GM18870 (cell line): ENCODE results near the gene PTBP1.
A peak's percentile ranks its signal among the peaks of the same experiment; 100 is the strongest.

Experiments
- ATAC-seq: cut with Tn5 transposase; IDR thresholded peaks from one replicate; pipeline ENCODE4 v1.9.1; 2021; ENCODE audit warnings: moderate library complexity; ENCODE audit not compliant: unreplicated experiment

PTBP1 gene

GRCh38 chr19:796692-797527, at the start of gene PTBP1:
PTBP1 (plus strand) TSS chr19:797452; CDS start chr19:797498, 46 bp downstream.
- ATAC-seq = peak; percentile 83

GRCh38 chr19:748274-748598, 49.0 kb upstream of the PTBP1 start:
- no peak for ATAC-seq

- ATAC-seq = no peak
These were observed 47.4 kb upstream of the PTBP1 start for GRCh38 chr19:749811-750210.

GRCh38 chr19:750640-751423, 46.4 kb upstream of the PTBP1 start, which contains the start of gene MISP:
MISP (plus strand) TSS chr19:751112; CDS start chr19:756947, 5,835 bp downstream.
- ATAC-seq = no peak

DNA sequence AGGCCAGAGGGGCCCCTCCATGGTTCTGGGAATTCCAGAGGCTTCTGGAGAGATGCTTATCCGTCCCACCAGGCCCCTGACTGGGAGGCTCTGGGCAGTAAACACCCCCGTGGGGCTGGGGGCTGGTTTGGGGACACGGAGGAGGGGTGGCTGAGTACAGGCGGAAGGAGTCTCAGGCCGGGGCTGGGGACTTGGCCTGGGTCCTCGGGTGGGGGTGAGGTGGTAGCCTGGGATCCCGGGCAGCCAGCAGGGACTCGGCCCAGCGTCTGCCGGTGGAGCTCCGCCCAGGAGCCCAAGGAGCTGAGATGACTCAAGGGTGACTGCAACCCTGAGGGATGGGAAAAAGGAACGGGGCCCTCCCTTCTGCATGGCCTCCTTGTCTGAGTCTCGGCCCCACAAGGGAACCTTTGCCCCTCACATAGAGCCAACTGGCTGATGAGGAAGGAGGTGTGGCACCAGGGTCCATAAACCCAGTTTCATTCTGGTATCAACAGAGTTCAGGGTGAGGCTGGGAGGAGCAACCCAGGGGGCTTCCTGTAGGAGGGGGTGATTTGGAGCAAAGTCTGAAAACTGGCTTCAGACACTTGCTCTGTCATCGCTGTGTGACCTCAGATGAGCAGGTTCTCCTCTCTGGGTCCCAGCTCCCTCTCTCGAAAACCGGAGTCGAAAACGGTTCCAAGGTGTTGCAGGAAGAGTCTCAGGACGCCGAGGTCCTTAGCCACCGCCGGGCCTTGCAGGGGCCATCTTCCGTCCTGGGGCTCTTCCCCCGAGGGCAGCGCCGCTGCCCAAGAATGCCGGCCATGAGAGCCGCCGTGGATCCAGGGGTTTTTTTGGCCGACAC, 45.5 kb upstream of the PTBP1 start:
- no peak for ATAC-seq

DNA sequence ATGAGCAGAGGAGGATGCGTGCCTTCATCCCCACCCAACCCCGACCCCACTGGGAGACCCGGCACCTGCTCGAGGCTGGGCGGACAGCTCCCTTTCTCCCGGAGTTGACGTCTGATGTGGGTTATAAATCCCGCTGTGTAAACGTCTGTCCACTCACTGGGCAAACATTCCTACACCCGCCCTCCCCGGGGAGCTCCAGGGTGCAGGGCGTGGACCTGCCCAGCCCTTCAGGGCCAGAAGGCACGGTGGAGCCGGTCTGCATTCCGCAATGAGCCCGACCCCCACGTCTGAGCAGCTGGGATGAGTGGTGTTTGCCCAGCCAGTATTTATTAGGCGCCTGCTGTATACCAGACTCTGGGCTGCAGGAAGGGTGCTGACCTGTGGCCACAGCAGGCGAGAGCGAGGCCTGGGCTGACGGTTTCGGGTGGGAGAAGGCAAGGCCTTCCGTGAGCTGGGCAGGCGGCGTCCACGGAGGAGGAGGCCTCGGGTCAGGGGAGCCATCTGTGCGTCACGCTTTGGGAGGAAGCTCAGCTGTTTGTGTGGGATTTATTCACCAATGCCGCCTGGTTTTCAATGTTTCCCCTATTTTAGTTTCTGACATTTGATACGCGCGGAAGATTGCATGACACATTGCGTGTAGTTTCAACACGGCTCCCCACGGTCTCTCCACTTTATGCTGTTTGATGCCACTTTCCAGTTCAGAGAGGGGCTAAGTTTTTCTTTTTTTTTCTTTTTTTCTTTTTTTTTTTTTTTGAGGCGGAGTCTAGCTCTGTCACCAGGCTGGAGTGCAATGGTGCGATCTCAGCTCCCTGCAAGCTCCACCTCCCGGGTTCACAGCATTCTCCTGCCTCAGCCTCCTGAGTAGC, 44.4 kb upstream of the PTBP1 start:
- no peak for ATAC-seq

DNA sequence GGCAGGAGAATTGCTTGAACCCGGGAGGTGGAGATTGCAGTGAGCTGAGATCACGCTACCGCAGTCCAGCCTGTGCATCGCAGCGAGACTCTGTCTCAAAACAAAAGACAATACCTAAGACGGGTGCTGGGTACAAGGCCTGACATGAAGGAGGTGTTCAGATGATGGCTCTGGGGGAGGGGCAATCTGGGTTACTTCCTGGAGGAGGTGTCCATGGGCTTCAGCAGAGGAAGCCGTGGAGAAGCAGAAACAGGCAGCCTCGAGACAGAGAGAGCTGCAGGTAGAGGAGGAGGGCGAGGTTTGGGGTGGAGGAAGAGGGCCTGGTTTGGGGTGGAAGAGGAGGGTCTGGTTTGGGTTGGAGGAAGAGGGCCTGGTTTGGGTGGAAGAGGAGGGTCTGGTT, 42.7 kb upstream of the PTBP1 start:
- no peak for ATAC-seq

DNA sequence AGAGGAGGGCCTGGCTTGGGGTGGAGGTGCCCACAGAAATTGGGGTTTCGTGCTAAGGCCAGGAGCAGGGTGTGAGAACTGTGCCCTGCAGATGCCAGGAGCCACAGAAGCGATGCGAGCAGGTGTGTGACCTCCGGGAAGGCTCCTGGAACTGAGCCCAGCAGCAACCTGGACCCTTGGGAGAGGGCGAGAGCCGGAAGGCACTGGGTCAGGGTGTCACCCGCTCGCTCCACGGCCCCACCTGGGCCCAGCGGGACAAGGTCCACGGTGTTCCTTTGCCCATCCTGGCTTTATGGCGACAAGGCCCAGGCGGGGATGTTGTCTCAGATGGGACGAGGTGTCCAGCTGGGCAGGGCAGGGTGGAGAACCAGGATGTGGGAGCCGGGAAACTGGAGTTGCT, 42.2 kb upstream of the PTBP1 start:
- ATAC-seq = no peak

GRCh38 chr19:756236-756635, 41.0 kb upstream of the PTBP1 start:
- ATAC-seq = no peak

- ATAC-seq = no peak
These were observed 40.2 kb upstream of the PTBP1 start for GRCh38 chr19:756821-757688.

DNA sequence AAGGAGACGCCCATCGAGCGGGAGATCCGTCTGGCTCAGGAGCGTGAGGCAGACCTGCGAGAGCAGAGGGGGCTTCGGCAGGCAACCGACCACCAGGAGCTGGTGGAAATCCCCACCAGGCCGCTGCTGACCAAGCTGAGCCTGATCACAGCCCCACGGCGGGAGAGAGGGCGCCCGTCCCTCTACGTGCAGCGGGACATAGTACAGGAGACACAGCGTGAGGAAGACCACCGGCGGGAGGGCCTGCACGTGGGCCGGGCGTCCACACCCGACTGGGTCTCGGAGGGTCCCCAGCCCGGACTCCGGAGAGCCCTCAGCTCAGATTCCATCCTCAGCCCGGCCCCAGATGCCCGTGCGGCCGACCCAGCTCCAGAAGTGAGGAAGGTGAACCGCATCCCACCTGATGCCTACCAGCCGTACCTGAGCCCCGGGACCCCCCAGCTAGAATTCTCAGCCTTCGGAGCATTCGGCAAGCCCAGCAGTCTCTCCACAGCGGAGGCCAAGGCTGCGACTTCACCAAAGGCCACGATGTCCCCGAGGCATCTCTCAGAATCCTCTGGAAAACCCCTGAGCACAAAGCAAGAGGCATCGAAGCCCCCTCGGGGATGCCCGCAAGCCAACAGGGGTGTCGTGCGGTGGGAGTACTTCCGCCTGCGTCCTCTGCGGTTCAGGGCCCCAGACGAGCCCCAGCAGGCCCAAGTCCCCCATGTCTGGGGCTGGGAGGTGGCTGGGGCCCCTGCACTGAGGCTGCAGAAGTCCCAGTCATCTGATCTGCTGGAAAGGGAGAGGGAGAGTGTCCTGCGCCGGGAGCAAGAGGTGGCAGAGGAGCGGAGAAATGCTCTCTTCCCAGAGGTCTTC, 39.2 kb upstream of the PTBP1 start:
- ATAC-seq = no peak

- no peak for ATAC-seq
These were observed 34.1 kb upstream of the PTBP1 start for GRCh38 chr19:763181-763580.

- ATAC-seq = no peak
These were observed 33.4 kb upstream of the PTBP1 start for GRCh38 chr19:763869-764268.

DNA sequence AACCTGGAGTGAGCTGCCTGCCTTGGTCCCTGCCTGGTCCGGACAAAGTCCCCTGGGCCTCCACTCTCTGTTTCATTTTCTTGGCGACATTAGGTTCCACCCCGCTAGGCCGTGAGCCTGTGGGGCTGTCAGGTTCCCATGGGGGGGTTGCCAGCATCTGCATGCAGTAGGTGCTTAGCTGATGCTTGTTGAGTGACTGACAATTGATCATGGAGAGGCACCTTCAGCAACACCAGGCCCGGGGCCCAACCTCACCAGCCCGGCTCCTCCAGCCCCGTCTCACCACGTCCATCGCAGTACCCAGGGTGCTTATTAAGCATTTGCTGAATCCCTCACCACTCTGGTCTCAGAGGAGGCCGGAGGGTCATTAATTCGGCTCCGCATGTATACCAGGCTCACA, 33.0 kb upstream of the PTBP1 start:
- ATAC-seq = no peak

DNA sequence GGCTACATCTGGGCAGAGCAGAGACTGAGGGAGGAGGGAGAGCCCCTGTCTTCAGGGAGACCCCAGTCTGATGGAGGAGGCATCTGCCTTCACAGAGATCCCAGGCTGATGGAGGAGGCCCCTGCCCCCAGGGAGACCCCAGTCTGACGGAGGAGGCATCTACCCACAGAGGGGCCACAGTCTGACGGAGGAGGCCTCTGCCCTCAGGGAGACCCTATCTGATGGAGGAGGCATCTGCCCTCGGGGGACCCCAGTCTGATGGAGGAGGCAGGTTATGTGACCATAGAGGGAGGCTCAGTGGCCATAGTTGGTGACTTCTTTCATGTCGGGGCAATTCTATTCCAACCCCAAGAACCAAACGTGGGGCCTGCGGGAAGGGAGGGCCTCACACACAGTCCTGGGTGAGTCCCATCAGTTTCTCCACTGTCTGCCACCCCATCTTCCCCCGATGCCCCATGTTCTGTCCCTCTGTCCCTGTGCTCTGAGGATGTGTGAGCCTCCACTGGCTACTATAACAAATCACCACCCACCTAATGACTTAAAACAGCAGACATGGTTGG, 32.0 kb upstream of the PTBP1 start:
- no peak for ATAC-seq

GRCh38 chr19:768424-768823, 28.8 kb upstream of the PTBP1 start:
- no peak for ATAC-seq

- no peak for ATAC-seq
These were observed 27.6 kb upstream of the PTBP1 start for GRCh38 chr19:769616-770015.

DNA sequence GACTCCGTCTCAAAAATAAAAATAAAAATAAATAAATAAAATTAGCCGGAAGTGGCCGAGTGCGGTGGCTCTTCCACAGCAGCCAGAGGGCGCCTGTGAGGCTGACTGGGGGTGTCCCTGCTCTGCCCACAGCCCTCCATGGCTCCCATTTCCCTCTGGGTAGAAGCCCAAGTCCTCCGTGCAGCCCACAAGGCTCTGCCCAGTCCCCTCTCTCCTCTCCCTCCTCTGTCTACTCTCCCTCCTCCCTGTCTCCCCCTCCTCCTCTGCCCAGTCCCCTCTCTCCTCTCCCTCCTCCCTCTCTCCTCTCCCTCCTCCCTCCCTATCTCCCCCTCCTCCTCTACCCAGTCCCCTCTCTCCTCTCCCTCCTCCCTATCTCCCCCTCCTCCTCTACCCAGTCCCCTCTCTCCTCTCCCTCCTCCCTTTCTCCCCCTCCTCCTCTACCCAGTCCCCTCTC, 25.9 kb upstream of the PTBP1 start:
- ATAC-seq = no peak
